GM21786 (cell line): ENCODE data around the gene ETV7.
"Not testable (repeated sequence)": the region's sequence is repeated elsewhere in the genome, so short reads cannot be mapped to it uniquely, and the experiment has no call there.

Experiments
- ATAC-seq: cut with Tn5 transposase; IDR thresholded peaks from one replicate; pipeline ENCODE4 v1.9.1; 2021; ENCODE audit not compliant: unreplicated experiment

The ETV7 gene

DNA sequence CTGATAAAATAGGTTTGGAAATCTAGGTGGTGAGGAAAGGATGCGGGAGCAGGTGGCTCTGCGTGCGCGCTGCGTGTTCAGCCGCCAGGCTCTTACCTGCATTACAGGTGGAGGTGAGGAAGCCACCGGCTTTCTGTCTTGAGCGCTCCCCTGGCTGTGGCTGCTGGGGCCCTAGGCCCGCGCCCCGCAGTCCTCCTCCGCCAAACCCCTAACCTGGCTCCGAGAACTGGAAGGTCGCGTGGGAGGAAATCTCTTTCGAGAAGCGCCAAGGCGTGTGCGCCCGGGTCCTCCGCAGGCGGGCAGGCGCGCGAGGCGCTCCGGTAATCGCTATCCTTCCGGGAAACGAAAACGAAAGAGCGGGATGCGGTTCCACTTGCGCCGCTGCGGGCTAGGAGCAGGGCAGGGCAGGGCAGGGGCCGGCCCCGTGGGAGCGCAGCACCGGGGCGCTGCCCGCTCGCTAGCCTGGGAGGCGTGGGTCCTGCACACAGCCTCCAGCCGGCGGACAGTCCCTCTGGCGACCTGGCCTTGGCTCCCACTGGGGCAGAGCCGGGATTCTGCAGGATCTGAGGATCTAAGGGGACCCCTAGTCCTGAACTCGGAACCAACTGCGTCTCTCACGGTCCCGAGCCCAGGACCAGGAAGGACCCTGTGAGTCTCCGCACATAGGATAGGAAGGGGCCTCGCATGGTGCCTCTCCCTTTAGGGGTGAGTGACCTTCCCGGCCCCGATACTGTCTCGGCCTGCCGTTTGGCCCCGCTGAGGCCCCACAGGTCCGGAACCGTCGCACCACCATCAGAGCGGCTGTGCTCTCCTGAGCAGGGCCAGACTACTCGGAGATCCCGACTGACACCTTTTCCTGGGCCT is at the start of gene ETV7:
Gene ETV7 (minus strand): TSS at position 230 of the 864 bp plus-strand sequence. CDS start 128 bp downstream, at position 102.
- ATAC-seq, result peak; percentile 39

DNA sequence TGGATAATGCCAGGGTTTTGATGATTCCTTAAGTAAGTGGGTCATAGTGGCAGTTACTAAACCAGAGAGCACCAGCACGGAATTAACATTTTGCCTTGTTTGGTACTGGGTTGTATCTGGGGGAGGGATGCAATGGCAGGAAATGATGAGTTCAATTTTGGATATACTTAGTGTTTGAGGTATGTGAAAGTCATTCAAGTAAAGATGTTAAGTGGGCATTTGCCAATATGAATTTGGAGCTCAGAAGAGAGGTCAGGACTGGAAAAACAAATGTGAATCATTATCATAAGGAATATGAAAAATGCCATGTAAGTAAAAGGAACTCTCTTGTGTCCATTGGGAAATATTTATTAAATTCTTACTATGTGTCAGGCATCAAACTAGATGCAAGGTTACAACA is 49.0 kb upstream of the ETV7 start:
- ATAC-seq, result no peak

DNA sequence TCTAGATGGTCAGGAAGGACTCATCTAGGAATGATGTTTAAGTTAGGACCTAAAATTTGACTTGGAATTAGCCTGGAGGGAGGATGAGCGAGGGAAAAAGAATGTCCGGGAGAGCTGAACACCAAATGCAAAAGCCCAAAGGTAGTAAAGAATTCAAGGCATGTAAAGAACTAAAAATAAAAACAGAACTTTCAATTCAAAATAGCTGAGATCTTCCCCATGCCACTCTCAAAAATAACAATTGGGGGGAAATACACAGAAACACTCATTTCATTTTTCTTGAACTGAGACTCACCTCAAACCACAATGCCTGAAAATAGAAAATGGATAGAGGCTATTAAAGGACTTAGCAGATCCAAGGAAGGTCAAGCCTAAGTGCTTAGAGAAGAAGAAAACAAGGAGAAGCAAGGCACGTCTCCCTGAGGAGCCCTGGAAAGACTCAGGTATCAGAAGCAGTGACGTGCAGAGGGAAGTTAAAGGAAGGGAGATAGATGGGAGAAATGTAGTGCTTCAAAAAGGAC is 44.7 kb upstream of the ETV7 start:
- ATAC-seq, result no peak

- ATAC-seq, result no peak
Measured at GRCh38 chr6:36431197-36431596, 43.7 kb upstream of the ETV7 start.

DNA sequence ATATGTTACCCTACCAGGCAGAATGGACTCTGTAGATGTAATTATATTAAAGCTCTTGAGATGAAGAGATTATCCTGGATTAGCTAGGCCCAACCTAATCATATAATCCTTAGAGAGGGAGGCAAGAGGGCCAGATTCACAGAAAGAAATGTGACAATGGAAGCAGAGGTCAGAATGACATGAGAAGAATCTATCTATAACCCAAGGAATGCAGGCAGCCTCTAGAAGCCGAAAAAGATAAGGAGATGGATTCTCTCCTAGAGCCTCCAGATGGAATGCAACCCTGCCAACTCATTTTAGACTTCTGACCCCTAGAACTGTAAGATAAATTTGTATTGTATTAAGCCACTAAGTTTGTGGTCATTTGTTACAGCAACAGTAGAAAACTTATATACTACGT is 42.9 kb upstream of the ETV7 start:
- ATAC-seq, result no peak

- no peak for ATAC-seq
Measured at GRCh38 chr6:36428911-36429310, 41.4 kb upstream of the ETV7 start.

GRCh38 chr6:36426622-36427021 is 39.2 kb upstream of the ETV7 start:
- no peak for ATAC-seq

DNA sequence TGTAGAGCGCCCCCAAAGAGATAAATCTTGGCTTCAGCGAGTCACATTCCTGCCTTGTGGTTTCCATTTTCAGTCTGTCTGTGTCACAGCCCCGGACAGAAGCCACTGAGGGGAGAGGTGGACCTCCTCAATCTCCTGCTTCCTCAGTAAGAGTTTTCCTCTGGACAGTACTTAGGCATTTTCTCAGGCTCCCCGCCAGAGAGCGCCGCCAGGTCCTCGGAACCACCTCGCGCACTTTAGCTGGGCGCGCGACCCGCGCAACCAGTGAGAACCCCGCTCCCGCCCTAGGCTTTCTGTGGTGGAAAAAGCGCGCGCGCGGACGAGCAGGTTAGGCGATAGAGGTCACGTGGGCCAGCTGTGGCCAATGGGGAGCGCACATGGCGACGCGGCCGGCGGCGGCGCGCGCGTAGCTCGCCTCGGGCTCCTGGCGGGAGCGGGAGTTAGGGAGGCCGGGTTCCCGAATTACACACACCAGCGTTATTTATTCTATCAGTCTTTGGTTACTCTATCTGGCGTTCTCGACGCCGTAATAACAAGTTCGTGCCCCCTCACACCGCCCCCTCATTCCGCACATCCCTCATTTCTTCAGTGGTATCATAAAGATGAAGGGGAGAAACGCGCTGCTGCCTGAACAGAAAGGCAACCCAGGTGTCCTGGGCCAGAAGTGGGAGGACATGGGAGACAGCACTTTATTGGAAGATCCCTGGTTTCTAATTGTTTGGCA is 35.8 kb upstream of the ETV7 start:
- peak; percentile 90 for ATAC-seq

- no peak for ATAC-seq
Measured at GRCh38 chr6:36422714-36423100, 35.2 kb upstream of the ETV7 start.

DNA sequence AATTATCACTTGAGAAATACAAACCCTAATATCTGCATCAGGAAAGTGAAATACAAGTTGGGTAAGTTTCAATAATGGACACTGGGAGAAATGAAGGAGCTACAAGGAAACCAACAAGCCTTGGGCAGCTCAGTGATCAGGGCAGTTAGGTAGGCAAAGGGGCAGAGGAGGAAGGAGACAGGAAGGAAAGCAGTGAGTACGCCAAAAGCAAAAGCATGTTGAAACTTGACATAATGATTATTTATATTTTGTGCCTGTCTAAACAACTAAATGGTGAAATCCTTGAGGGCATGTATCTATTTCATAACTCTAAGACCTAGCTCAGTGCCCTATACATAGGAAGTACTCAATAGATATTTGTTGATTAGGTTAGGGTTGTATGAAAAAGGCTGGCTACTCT is 31.8 kb upstream of the ETV7 start:
- no peak for ATAC-seq

DNA sequence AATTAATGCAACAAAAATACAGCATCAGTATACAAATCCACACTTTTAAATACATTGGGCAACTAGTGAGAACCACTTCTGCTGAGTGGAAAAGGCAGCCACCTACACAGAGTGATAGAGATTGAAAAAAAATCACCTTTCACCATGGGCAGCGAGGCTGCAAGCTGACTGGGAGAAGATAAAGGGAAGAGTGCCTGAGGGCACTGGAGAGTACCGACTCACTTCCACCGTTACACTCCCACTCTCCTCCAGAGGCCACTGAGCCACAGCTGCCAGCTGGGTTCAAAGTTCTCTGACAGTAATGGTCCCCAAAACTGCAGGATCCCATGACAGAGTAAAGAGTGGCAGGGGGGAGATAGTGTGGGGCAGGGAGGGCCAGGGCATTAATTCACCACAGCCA is 31.1 kb upstream of the ETV7 start:
- ATAC-seq, result no peak

- ATAC-seq, result no peak
Measured at GRCh38 chr6:36414481-36414880, 27.0 kb upstream of the ETV7 start.

DNA sequence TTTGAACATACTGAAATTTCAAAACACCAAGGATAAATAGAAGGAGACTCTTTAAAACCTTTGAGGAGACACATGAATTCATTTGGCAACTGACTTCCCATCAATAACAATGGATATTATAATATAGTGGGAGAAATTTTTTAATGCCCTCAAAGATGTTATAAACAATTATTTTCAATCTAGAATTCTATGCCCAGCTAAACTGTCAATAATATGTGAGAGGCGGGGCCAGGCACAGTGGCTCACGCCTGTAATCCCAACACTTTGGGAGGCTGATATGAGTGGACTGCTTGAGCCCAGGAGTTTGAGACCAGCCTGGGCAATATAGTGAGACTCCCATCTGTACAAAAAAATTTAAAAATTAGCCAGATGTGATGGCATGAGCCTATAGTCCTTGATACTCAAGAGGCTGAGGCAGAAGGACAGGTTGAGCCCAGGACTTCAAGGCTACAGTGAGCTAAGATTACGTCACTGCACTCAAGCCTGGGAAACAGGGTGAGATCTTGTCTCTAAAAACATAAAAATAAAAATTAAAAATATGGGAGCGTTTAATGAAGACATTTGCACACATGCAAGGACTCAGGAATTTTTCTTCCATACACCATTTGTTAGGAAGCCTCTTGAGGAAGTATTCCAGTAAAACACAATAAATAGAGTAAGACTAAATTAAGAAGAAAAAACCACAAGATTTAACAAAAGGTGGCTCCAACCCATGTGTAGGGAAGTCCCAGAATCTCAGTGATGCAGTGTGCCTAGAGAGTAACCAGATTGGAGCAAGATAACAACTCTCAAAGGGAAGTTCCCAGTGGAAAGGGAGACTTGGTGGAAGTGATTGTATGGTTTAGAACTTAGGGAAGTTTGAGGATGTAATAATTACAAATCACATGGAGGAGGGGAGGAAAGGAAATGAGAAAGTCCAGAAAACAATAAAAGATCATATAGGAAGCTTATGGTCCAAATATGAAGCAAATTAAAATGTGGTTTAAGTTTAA is 26.3 kb upstream of the ETV7 start:
- no peak for ATAC-seq

GRCh38 chr6:36409718-36410117 is 22.2 kb upstream of the ETV7 start:
- not testable (repeated sequence) for ATAC-seq

DNA sequence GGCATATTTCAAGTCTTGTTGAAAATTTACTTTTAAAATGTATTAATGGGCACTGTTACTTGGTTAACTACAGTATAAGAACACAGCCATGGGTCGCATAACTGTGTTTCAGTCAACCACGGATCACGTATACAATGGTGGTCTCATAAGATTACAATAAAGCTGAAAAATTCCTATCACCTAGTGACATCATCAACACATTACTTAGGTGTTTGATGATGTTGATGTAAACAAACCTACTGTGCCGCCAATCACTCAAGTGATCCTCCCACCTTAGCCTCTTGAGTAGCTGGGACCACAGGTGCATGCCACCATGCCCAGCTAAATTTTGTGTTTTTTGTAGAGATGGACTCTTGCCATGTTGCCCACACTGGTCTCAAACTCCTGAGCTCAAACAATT is 16.7 kb upstream of the ETV7 start:
- no peak for ATAC-seq

- no peak for ATAC-seq
Measured at GRCh38 chr6:36402481-36402880, 15.0 kb upstream of the ETV7 start.

GRCh38 chr6:36399970-36400369 is 12.5 kb upstream of the ETV7 start:
- no peak for ATAC-seq

DNA sequence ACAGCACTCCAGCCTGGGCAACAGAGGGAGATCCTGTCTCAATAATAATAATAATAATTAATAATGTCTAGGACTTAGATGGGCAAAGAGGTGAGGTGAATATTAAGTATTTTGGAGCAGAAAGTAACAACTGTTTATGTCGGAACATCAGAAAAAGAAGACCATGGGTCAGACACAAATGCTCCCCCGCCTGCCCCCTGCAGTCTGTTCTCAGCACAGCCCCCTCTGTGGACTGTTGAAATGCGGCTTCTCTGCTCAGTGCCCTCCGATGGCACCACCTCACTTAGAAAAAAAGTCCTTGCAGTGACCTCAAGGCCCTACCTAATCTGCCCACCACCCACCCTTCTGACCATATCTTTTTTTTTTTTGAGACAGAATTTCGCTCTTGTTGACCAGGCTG is 5.2 kb upstream of the ETV7 start:
- ATAC-seq, result no peak

GRCh38 chr6:36389353-36389752 is 1.9 kb upstream of the ETV7 start:
- ATAC-seq, result no peak

- no peak for ATAC-seq
Measured at GRCh38 chr6:36386495-36387439, 702 bp downstream of the ETV7 start.
